GM19099 (cell line): ENCODE data around the gene FMO3.

ENCODE experiments used
- POLR2A ChIP-seq: IDR thresholded peaks from 3 replicates; pipeline ENCODE4 v1.6.1; 2011; ENCODE audit warnings: low read depth; ENCODE audit not compliant: insufficient read length; ENCODE audit errors: extremely low read depth

The FMO3 gene

DNA sequence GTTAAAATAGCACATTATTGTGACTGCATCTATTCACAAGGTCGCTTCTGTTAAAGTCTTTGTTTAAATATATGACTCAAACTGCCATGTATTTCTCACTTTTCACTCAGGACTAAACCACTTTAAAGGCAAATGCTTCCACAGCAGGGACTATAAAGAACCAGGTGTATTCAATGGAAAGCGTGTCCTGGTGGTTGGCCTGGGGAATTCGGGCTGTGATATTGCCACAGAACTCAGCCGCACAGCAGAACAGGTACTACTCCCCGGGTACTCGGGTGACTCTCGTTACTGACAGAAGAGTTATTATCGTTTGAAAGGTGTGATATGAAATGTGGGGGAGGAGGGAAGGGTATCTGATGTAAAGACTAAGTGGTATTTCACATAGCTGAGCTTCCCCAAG, 17.3 kb downstream of the FMO3 start:
- no peak for TF ChIP-seq POLR2A

DNA sequence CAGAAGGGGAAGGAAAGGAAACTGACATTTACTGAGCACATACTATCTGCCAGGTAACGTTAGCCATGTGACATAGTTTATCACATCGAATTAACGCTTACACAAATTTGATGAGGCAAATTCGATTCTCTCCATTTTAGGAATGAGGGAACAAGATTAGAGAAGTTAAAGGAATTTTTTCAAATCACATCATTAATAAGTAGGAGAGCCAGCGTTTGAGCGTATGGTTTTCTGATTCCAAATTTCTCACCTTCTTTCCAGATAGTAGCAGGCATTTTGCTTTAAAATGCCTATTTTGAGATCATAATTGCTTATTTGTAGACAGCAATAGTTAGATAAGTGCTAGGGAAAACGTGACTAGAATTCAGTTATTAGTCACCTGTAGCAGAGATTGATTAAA, 19.3 kb downstream of the FMO3 start:
- TF ChIP-seq POLR2A = no peak

DNA sequence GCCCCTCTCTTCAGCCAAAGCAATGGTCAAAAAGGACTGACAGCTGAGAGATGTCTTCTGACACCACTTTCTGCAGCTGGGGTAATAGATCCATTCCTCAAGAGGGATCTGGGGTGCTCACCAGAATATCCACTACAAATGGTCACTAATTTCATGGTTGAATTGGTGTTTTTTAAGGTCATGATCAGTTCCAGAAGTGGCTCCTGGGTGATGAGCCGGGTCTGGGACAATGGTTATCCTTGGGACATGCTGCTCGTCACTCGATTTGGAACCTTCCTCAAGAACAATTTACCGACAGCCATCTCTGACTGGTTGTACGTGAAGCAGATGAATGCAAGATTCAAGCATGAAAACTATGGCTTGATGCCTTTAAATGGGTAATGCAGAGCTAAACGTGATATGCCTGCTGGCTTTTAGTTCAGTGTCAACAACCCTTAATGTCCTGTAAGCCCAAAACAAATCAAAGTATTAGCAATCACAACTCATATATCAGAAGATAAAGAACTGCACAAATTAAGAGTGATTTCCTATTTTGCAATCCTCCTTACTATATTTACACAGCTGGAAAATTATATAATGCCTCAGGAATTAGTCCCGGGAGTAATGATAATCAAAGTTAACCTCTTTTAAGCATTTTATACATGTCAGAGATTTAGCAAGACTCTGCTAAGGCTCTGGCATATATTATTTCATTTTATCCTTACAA, 20.1 kb downstream of the FMO3 start:
- no peak for TF ChIP-seq POLR2A

DNA sequence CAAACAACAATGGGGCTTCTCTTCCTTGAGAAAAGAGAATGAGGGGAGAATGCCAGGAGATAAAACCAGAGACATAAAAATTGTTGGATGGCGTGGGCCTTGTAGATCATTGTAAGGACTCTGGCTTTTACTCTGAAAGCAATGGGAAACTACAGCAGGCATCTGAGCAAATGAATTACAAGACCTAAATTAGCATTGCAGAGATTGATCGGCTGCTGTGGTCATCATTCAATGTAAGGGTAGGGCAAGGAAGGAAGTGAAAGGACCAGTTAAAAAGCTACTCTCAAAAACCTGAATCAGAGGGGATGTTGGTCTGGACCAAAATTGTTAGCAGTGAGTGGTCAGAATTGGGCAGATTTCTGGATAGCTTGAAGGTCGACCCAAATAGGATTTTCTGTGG, 21.4 kb downstream of the FMO3 start:
- no peak for TF ChIP-seq POLR2A

DNA sequence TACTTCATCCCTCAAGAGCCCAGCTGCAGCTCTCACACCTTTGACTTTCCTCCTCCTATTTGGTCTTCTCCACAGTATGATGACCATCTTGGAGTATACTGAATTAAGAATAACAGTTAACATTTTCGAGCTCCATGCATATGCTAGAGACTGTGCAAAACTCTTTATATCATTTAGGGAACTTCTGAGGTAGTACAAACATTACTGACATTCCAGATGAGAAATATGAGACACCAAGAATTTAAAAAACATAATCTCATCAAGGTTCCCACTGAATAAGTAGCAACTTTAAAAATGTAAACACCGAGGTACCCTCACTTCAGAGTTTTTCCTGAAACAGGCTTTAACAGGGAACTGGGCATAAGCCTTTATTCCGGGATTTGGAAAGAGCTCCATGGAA, 22.7 kb downstream of the FMO3 start:
- no peak for TF ChIP-seq POLR2A

DNA sequence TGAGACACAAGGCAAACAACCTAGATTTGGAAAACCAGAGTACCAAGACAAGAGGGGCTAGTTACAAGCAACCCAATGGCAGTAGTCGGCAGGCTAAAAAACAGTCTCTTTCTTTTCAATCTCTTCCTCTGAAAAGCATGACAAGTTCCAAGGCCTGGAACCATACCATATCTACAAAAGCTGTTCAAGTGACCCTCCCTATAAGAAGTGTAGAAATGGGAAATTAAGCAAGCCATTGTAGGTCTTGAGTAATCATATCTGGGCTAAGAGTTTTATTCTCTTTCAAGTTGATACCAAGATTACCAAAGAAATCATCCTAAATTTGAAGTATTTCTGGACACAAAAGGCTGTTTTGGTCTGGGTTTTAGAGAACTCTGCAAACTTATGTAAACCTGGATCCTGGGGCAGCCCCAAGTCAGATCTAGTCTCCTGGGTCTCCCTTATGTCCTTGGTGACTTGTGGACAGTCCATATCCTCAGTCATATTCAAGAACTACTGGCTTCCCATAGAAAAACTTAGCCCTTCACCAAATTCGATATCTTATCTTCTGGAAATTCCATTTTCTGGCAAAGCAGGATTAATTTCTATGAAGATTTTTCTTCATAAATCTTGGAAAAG, 24.7 kb downstream of the FMO3 start:
- no peak for TF ChIP-seq POLR2A

DNA sequence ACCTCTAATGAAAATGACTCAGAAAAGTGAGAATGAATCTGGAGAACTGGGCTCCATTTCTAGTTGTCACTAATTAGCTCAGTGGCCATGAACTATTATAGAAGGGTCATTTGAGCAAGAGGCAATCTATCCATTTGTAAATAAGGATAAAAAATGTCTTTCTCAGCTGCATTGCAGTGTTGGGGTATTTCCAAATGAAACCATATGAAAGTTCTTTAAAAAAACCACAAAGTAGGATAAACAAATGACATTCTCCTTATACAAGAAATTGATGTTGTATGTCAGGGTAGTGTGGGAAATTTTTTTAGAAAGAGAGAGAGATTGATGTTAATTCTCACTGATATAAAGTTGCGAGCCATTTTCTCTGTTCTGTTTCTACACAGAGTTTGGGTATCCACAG, 26.0 kb downstream of the FMO3 start:
- no peak for TF ChIP-seq POLR2A

DNA sequence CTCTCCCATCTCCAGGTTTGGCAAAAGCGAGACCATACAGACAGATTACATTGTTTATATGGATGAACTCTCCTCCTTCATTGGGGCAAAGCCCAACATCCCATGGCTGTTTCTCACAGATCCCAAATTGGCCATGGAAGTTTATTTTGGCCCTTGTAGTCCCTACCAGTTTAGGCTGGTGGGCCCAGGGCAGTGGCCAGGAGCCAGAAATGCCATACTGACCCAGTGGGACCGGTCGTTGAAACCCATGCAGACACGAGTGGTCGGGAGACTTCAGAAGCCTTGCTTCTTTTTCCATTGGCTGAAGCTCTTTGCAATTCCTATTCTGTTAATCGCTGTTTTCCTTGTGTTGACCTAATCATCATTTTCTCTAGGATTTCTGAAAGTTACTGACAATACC, 26.4 kb downstream of the FMO3 start:
- no peak for TF ChIP-seq POLR2A

DNA sequence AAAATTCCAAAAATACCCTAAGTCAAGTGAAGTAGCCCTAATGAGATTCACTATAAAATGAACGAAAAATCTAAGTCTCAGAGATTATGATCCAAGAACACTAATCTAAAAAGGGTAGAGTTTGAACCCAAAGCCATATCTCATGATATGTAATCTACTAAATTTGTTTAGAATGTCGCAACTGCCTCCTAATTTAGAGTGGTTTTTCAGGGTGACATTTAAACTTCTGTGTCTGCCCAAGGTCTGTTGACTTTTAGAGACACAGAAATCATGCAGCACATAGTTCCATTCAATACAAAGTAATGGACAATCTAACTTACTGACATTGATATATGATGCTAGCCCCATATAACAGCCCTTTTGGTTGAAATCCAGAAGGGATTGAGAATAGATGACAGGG, 28.9 kb downstream of the FMO3 start:
- no peak for TF ChIP-seq POLR2A

DNA sequence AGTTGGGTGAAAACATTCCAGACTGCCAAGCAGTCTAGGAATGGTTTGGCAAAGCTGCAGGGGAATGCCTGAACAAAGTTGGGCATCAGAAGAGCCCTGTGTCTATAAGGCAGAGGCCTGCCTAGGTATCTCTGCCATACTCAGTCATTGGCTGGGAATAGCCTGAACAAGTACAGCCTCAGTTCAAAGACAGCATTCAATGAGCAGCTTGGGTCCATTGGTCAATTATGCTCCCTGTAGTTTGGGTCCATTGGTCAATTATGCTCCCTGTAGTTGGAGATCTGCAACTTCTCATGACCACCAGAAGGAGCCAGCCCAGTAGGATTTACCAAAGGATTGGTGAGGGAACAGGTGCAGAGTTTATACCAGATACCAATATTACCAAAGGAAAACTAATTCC, 31.6 kb downstream of the FMO3 start:
- no peak for TF ChIP-seq POLR2A

DNA sequence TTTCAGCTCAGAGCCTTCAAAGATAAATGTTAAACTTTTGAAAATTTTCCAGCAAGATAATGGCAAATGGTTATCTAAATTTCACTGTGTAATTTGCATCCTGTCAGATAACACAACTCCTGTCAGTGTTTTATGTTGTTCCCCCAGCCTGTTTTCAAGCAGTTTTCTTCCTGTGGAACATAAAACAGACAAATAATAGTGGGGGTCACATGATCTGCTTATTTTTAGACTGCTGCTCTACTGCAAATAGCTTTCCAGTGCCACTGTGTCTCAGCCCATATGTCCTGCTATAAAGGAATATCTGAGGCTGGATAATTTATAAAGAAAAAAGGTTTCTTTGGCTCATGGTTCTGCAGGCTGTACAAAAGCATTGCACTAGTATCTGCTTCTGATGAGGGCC, 32.2 kb downstream of the FMO3 start:
- TF ChIP-seq POLR2A = no peak

DNA sequence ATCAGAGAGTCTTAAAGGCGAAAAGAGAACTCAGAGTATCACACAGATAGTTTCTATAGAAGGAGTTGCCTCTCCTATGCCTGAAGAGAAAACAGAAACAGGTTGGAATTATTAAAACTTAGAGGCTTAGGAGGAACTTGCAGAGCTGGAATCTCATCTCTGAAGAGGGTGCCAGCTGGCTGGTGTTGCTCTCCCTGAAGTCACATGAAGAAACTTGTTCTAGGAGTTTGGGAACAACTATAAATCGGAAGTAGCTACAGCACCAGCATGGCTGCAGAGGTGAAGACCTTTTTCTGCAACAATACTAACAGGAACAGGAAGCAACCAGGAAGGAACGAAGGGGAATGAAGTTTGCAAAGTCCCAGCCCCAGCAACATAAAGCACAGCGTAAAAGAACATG, 35.8 kb downstream of the FMO3 start:
- TF ChIP-seq POLR2A = no peak

DNA sequence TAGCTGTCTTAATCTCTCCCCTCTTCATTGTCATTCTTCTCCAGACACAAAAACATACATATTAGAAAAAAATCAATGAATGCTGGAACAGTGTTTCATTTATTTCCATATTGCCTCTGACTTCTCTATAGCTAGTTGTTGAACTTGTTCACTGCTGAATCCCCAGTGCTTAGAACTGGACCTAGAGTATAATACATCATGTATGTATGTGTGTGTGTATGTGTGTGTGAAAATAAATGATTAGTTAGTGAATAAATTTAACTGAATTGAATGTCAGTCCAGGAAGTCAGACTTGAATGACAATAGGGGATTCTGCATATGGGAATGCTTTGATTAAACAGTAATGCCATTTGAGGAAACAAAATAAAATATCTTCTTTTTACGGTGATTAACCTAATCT, 36.4 kb downstream of the FMO3 start:
- TF ChIP-seq POLR2A = no peak

DNA sequence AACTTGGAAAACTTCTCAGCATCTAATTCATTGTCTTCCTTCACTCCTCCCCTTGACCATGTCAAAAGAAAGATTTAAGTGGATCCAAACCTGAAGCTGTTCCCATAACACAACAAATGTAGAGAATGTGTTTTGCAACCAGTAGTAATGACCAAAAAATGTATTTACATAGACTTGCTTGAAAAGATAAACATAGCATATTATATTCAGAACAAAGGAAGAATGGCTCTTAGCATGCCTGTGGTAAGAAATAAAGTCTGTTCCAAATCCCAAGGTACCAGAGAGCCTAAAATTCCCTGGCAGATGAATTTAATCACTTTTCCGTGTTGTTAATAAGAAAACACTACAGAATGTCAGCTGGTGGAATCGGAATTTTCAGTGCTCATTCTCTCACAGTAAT, 36.8 kb downstream of the FMO3 start:
- no peak for TF ChIP-seq POLR2A

DNA sequence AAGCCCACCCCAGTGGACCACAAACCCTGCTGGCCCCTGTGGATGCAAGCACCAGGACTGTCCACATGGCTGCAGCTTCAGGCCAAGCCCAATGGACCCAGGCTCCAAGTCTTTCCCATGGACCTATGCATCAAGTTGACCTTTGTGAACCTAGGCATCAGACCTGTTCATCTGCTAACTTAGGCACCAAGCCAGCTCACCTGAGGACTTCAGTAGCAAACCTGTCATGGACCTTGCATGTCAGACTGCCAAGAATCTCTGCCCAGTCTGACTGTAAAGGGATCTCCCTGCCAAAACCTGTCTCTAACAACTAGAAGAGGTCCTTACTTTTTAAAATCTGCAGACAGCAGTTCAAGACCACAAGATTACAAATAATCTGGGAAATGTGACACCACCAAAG, 37.8 kb downstream of the FMO3 start:
- TF ChIP-seq POLR2A = no peak

DNA sequence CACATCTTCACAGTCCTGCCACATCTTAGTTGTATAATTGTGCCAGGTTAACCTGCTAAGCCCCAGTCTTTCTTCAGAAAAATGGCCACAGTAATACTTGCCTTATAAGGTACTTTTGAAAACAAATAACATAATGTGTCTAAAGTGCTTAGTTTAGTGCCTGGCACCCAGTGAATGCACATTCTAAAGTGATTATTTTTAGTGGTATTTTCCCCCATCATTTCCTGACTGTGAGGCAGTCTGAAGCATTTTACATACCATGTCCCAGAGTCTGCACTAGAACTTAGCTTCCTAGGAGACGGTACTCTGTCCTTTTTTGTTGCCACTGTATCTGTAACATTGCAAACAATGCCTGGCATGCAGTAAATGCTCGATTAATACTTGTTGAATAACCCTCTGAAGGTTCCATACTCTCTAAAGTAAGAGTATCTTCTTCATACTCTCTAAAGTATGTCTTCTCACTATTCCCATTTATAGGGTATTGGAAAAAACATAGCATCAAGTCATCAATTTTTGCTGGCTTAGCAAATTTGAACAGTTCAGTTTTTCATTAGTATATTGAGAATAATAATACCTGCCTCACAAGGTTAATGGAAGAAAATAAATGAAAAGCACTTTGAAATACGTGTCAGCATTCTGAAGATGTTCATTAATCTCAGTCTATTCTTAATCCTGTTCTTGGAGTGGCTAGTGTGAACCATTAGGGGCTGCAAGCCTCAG, 43.7 kb downstream of the FMO3 start:
- no peak for TF ChIP-seq POLR2A

DNA sequence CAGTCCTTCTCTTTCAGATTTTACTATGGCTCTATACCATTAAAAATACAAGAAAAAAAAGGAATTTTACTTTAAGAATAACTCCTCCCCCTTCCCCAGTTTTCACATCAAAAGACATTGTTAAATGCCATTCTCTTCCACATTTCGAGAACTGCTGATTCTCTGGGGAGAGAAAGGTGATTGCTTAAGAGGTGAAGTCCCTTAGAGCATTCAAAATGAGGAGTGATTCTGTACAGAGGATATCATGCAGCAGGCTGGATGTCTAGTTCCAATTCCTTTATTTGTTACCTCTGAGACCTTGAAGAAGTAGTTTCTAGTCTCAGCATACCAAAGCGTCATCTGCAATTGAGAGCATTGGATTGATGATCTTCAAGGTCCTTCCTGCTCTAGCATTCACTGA, 46.9 kb downstream of the FMO3 start:
- TF ChIP-seq POLR2A = no peak

DNA sequence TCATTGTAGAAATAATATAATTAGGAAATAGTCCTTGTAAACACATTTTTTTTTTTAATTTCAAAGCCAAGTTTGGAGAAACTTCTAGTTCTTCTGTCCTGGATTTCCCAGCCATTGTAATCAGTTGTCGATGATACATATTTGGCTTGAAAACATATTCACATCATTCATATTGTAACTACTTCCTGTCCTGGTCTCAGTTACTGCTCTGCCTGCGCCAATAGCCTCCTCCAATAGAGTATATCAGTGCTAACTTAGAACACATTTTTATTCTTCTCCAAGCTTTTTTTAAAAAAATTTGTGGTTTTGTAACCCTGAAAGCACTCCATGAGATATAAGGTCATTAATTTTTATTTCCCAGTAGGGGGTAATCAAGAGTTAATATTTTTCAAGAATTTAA, 48.3 kb downstream of the FMO3 start:
- TF ChIP-seq POLR2A = no peak
